Suprapubic skin (tissue), 4 donors: Measurements from ENCODE around the gene OS9.

Experiments used
- CTCF ChIP-seq, 2 donors: fragments of 200-600 bp in 1 of 2; fragments of 450-650 bp in 1 of 2; sonication (generic) in 1 of 2; IDR thresholded peaks; one replicate each; pipeline ENCODE4 v1.5.1; 2016 to 2019; ENCODE audit warnings: antibody characterized with exemption in 2 of 2, mild to moderate bottlenecking in 1 of 2, moderate library complexity in 1 of 2
- POLR2A ChIP-seq, 2 donors: fragments of 450-650 bp; IDR thresholded peaks; one replicate each; pipeline ENCODE4 v1.6.1; 2017; ENCODE audit warnings: antibody characterized with exemption in 2 of 2, mild to moderate bottlenecking in 2 of 2, moderate library complexity in 2 of 2
- POLR2AphosphoS5 ChIP-seq, 3 donors: sonication (generic); formaldehyde crosslinking; IDR thresholded peaks; one replicate each; pipeline ENCODE4 v1.6.1; 2017; ENCODE audit warnings: antibody characterized with exemption in 3 of 3

- TF ChIP-seq CTCF (IDR thresholded peaks at IDR 0.05) (no peak), POLR2A (IDR thresholded peaks at IDR 0.05) (no peak), POLR2AphosphoS5 (IDR thresholded peaks at IDR 0.05) (no peak)
These were observed 3.1 kb downstream of the OS9 start for GRCh38 chr12:57697076-57697475.
